B cell (primary cell): ENCODE results near the gene IMMP2L. TPM values are rescaled to one million over a fixed set of nuclear protein-coding genes. Genes with fewer than 3 reads are reported as not detected.

Experiments
- ATAC-seq: fragments of 200-7000 bp; cut with Tn5 transposase; one replicate; pipeline ENCODE4 v1.10.0; 2021; ENCODE audit warnings: low read depth, mild to moderate bottlenecking, moderate number of reproducible peaks, moderate library complexity
- CTCF ChIA-PET: fragments of 350-600 bp; sonication (Branson Sonifier 250); formaldehyde crosslinking; loops from one replicate; lab custom pipeline; 2021; ENCODE audit warnings: antibody characterized with exemption, inconsistent platforms; lab: Charles Lee
- POLR2A ChIA-PET: fragments of 350-600 bp; sonication (Branson Sonifier 250); formaldehyde crosslinking; loops from one replicate; lab custom pipeline; 2021; ENCODE audit warnings: antibody characterized with exemption; lab: Charles Lee
- DNase-seq: peaks from one replicate; pipeline ENCODE4 v3.0.0; 2013
- H2AFZ ChIP-seq: 2 replicates; pipeline ENCODE4 v1.6.1; 2012; ENCODE audit warnings: mild to moderate bottlenecking, low read depth, low read length; ENCODE audit not compliant: insufficient read depth, poor library complexity, severe bottlenecking
- H3K27ac ChIP-seq, 2 donors: 1 replicate in 1 of 2; 2 replicates in 1 of 2; pipeline ENCODE4 v1.5.1; 2012 to 2013; ENCODE audit warnings: low read length in 2 of 2, mild to moderate bottlenecking in 2 of 2, moderate library complexity in 1 of 2
- H3K27me3 ChIP-seq, 4 experiments: fragments of 200-600 bp in 1 of 4; sonication (generic) in 1 of 4; replicated peaks in 1 of 4; 1 replicate in 2 of 4; 2 replicates in 2 of 4; pipeline versions ENCODE4 v1.6.1 to v1.7.0; 2013 to 2016; ENCODE audit warnings: low read length in 3 of 4, mild to moderate bottlenecking in 2 of 4, mixed read lengths in 1 of 4, moderate library complexity in 1 of 4; ENCODE audit not compliant: insufficient read depth in 4 of 4, control insufficient read depth in 3 of 4; ENCODE audit errors: control extremely low read depth in 1 of 4
- H3K36me3 ChIP-seq, 2 experiments: replicated peaks in 1 of 2; 1 replicate in 1 of 2; 2 replicates in 1 of 2; pipeline versions ENCODE4 v1.6.1 to v1.7.1; 2013; ENCODE audit warnings: low read length in 1 of 2; ENCODE audit not compliant: insufficient read depth in 2 of 2, control insufficient read depth in 1 of 2; ENCODE audit errors: control extremely low read depth in 1 of 2, extremely low read depth in 1 of 2
- H3K4me1 ChIP-seq, 2 donors: fragments of 200-600 bp in 1 of 2; sonication (generic) in 1 of 2; 1 replicate in 1 of 2; 2 replicates in 1 of 2; pipeline versions ENCODE4 v1.5.1 to v1.6.1; 2013 to 2017; ENCODE audit warnings: low read length in 2 of 2; ENCODE audit not compliant: control insufficient read depth in 2 of 2, insufficient read depth in 2 of 2
- H3K4me2 ChIP-seq: replicated peaks from 2 replicates; pipeline ENCODE3; 2012; ENCODE audit warnings: mild to moderate bottlenecking, low read depth, low read length; ENCODE audit not compliant: poor library complexity, severe bottlenecking
- H3K4me3 ChIP-seq, 5 experiments: fragments of 200-600 bp in 1 of 5; sonication (generic) in 1 of 5; 1 replicate in 3 of 5; 2 replicates in 2 of 5; pipeline versions ENCODE4 v1.5.1 to v1.7.0; 2011 to 2016; ENCODE audit warnings: low read length in 4 of 5, mild to moderate bottlenecking in 4 of 5, low read depth in 2 of 5, control low read depth in 1 of 5, moderate library complexity in 1 of 5; ENCODE audit not compliant: insufficient read depth in 1 of 5; ENCODE audit errors: control extremely low read depth in 1 of 5, extremely low read depth in 1 of 5
- H3K79me2 ChIP-seq: fragments of 200-600 bp; sonication (generic); one replicate; pipeline ENCODE4 v1.6.0; 2016; ENCODE audit warnings: low read length; ENCODE audit not compliant: control insufficient read depth, insufficient read depth
- H3K9ac ChIP-seq: fragments of 200-600 bp; sonication (generic); 2 replicates; pipeline ENCODE4 v1.6.1; 2017; ENCODE audit warnings: mild to moderate bottlenecking, low read length, moderate library complexity
- H3K9me3 ChIP-seq, 3 donors: one replicate each; pipeline versions ENCODE4 v1.6.1 to v1.7.1; 2013; ENCODE audit warnings: low read length in 2 of 3; ENCODE audit not compliant: control insufficient read depth in 2 of 3, insufficient read depth in 1 of 3; ENCODE audit errors: control extremely low read depth in 1 of 3
- H4K20me1 ChIP-seq: 2 replicates; pipeline ENCODE4 v1.6.0; 2012; ENCODE audit warnings: mild to moderate bottlenecking, low read length; ENCODE audit not compliant: insufficient read depth, control insufficient read depth, poor library complexity, severe bottlenecking
- H3K27ac Mint-ChIP-seq: one replicate; pipeline ENCODE4 v1.8.0; 2021; ENCODE audit warnings: mixed read lengths
- H3K27me3 Mint-ChIP-seq: one replicate; pipeline ENCODE4 v1.8.0; 2021; ENCODE audit warnings: mixed read lengths
- H3K4me1 Mint-ChIP-seq: one replicate; pipeline ENCODE4 v1.8.0; 2021; ENCODE audit warnings: mixed read lengths
- H3K4me3 Mint-ChIP-seq: one replicate; pipeline ENCODE4 v1.8.0; 2021; ENCODE audit warnings: mixed read lengths
- H3K9me3 Mint-ChIP-seq: one replicate; pipeline ENCODE4 v1.8.0; 2022; ENCODE audit warnings: mixed read lengths; ENCODE audit not compliant: insufficient read depth
- EZH2 ChIP-seq: IDR thresholded peaks from 2 replicates; pipeline ENCODE4 v1.6.1; 2012; ENCODE audit warnings: borderline replicate concordance, low read depth, mild to moderate bottlenecking, moderate library complexity, low read length; ENCODE audit not compliant: insufficient read depth, poor library complexity, severe bottlenecking
- WGBS: methylation state at CpG from one replicate; pipeline ENCODE4 v1.1.5; 2013; ENCODE audit warnings: missing lambda C conversion rate; ENCODE audit not compliant: insufficient coverage; 5-methylcytosine and 5-hydroxymethylcytosine counted together
- intact Hi-C: fragments of 100-400 bp; cut with micrococcal nuclease; formaldehyde crosslinking; loops from one replicate; pipeline ENCODE4 v1.10.0; 2022
- polyA plus RNA-seq: library from polyadenylated mRNA; depleted of rRNA; stranded (reverse); fragments of >200 nt; gene quantifications from 2 replicates; pipeline ENCODE4 v1.2.3, GENCODE V29; 2012
- total RNA-seq, 2 donors: library from RNA; stranded (reverse); fragments of 120-200 nt in 1 of 2; gene quantifications; 1 replicate in 1 of 2; 2 replicates in 1 of 2; pipeline versions ENCODE4 v1.2.3 to v1.2.4, GENCODE V29; 2013 to 2022
- TF ChIP-seq, protein P1 (sequence below): fragments of 200-600 bp; IDR thresholded peaks from one replicate; pipeline ENCODE4 v1.8.0; 2022; ENCODE audit warnings: antibody characterized with exemption, mild to moderate bottlenecking

The IMMP2L gene
- total and polyA plus RNA-seq, 2 donors (not counting 1 experiment from before 2014, with no cell fraction given), result 3.8 to 34.2 TPM

- 52% methylated on average over 3 of the region's 5 CpGs for WGBS
- ChIA-PET CTCF (no interaction called here), POLR2A (no interaction called here)
These were observed 722.4 kb downstream of the IMMP2L start for GRCh38 chr7:110839866-110840265.

GRCh38 chr7:110835849-110836248 lies 726.4 kb downstream of the IMMP2L start:
- no peak overlapping the region for H3K27ac Mint-ChIP-seq
- WGBS, result no CpG with 5 or more reads among the region's 1 CpG
- intact Hi-C loops, result no loop called here

More at GRCh38 chr7:110839866-110840265, 722.4 kb downstream of the IMMP2L start:
- Histone ChIP-seq H3K9ac (no peak overlapping the region), H3K4me1 (no peaks in the 10 kb centered on the region), H3K4me3 (no peak overlapping the region), H3K4me2 (no peak overlapping the region), H3K9me3 (no peaks in the 10 kb centered on the region), H3K36me3 (no peaks in the 10 kb centered on the region), H3K27me3 (no peaks in the 10 kb centered on the region), H3K27ac (no peak overlapping the region), H2AFZ (no peak overlapping the region), H4K20me1 (no peaks in the 10 kb centered on the region), H3K79me2 (no peaks in the 10 kb centered on the region)
- no peak overlapping the region for H3K27ac Mint-ChIP-seq
- TF ChIP-seq, protein P1, sequence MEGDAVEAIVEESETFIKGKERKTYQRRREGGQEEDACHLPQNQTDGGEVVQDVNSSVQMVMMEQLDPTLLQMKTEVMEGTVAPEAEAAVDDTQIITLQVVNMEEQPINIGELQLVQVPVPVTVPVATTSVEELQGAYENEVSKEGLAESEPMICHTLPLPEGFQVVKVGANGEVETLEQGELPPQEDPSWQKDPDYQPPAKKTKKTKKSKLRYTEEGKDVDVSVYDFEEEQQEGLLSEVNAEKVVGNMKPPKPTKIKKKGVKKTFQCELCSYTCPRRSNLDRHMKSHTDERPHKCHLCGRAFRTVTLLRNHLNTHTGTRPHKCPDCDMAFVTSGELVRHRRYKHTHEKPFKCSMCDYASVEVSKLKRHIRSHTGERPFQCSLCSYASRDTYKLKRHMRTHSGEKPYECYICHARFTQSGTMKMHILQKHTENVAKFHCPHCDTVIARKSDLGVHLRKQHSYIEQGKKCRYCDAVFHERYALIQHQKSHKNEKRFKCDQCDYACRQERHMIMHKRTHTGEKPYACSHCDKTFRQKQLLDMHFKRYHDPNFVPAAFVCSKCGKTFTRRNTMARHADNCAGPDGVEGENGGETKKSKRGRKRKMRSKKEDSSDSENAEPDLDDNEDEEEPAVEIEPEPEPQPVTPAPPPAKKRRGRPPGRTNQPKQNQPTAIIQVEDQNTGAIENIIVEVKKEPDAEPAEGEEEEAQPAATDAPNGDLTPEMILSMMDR, result no peak
- no peak for TF ChIP-seq EZH2
- no peak overlapping the region for H3K4me3 Mint-ChIP-seq
- H3K27me3 Mint-ChIP-seq, result no peaks in the 10 kb centered on the region
- intact Hi-C loops, result no loop called here
- no peak for DNase-seq
- H3K9me3 Mint-ChIP-seq, result no peaks in the 10 kb centered on the region
- H3K4me1 Mint-ChIP-seq, result no peaks in the 10 kb centered on the region
- no peak for ATAC-seq

More at GRCh38 chr7:110835849-110836248, 726.4 kb downstream of the IMMP2L start:
- CTCF ChIA-PET, result no interaction called here
- Histone ChIP-seq H3K4me2 (no peak overlapping the region), H3K79me2 (no peaks in the 10 kb centered on the region), H3K9ac (no peak overlapping the region), H3K27ac (no peak overlapping the region), H2AFZ (no peak overlapping the region), H3K4me1 (no peaks in the 10 kb centered on the region), H3K27me3 (no peaks in the 10 kb centered on the region), H4K20me1 (no peaks in the 10 kb centered on the region), H3K9me3 (no peaks in the 10 kb centered on the region), H3K4me3 (no peak overlapping the region), H3K36me3 (no peaks in the 10 kb centered on the region)
- Mint-ChIP-seq H3K4me1 (no peaks in the 10 kb centered on the region), H3K9me3 (no peaks in the 10 kb centered on the region), H3K4me3 (no peak overlapping the region), H3K27me3 (no peaks in the 10 kb centered on the region)
- POLR2A ChIA-PET, result no interaction called here
- TF ChIP-seq, protein P1, result no peak
- no peak for TF ChIP-seq EZH2
- ATAC-seq (no peak), DNase-seq (no peak)
